Posterior vena cava (tissue), 2 donors: ENCODE measurements around the gene AADACL4. TPM values are rescaled to one million over a fixed set of nuclear protein-coding genes. Genes with fewer than 3 reads are reported as not detected.
"Not testable (repeated sequence)": the region's sequence is repeated elsewhere in the genome, so short reads cannot be mapped to it uniquely, and the experiment has no call there.

ENCODE experiments used
- DNase-seq: peaks from one replicate; pipeline ENCODE4 v3.0.0-alpha.2; 2020; ENCODE audit warnings: low spot score
- intact Hi-C, 2 donors: fragments of 100-400 bp; cut with DNase I; formaldehyde crosslinking; loops; one replicate each; pipeline versions ENCODE4 v1.14.1 to v1.14.2; 2022 to 2023
- total RNA-seq, 2 donors: library from RNA; stranded (reverse); fragmentation: NEBNext Ultra II Directional; extraction: Animal tissue kit (Norgen Biotek cat#: 25700); gene quantifications; one replicate each; pipeline ENCODE4 v1.2.1, GENCODE V29; 2021
- donor health status: DM: yes; HTN: yes; CAD: no.
- donor health status: DM: yes; HTN: yes; CAD: no.

The AADACL4 gene
- total RNA-seq, 2 donors from 2014 or later, result not detected

DNA sequence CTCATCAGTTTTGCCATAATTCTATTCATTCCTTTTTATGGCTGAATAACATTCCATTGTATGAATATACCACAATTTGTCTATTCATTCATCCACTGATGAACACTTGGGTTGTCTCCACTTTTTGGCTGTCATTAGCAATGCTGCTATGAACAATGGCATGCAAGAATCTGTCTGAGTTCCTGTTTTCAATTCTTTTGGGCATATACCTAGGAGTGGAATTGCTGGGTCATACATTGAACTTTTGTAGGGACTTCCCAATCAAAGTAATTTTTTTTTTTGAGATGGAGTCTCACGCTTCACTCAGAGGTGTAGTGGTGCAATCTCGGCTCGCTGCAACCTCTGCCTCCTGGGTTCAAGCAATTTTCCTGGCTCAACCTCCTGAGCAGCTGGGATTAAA, 34.9 kb downstream of the AADACL4 start:
- DNase-seq, result no peak
- intact Hi-C loops, result no loop called here

- intact Hi-C loops, result no loop called here
- no peak for DNase-seq
Observed at GRCh38 chr1:12690156-12690555, 46.3 kb downstream of the AADACL4 start.

GRCh38 chr1:12692967-12693782, 49.3 kb downstream of the AADACL4 start:
- intact Hi-C loops, result no loop called here
- no peak for DNase-seq

DNA sequence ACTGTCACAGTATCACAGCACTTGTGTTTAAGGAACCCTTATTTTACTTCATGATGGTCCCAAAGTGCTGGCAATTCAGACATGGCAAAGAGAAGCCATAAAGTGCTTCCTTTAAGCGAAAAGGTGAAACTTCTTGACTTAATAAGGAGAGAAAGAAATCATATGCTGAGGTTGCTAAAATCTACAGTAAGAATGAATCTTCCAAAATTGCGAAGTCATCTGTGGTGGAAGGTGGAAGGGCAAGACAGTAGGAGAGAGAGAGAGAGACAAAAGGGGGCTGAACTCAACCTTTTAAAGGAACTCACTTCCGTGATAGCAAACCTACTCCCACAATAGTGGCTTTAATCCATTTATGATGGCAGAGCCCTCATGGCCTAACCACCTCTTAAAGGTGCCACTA, 52.8 kb downstream of the AADACL4 start:
- DNase-seq, result no peak

GRCh38 chr1:12697397-12697796, 53.5 kb downstream of the AADACL4 start:
- intact Hi-C loops, result no loop called here
- no peak for DNase-seq

More for the DNA sequence above, 52.8 kb downstream of the AADACL4 start:
- intact Hi-C loops, result no loop called here

DNA sequence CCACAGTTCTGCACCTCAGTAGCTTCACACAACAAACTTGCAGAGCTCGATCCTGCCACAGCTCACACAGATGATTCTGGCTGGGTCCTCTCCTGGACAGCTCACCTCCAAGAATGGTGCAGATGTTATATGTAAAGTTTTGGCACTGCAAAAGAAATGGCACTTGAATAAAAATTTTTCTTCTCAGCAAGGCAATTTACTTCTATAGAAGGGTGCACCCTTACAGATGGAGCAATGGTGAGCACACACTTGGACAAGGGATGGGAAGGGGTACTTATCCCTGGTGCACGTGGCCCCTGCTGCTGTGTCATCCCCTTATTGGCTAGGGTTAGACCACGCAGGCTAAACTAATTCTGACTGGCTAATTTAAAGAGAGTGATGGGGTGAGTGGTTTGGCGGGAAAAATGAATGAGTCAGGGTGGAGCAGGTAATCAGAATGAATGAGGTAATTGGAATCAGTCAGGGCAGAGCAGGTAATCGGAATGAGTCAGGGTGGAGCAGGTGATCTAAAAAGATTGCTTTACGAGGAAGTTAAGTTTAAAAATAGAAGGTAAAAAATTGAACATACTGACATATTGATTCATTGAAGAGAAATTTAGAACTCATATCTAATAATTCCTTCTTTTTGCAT, 60.1 kb downstream of the AADACL4 start:
- no peak for DNase-seq
- intact Hi-C loops, result no loop called here

DNA sequence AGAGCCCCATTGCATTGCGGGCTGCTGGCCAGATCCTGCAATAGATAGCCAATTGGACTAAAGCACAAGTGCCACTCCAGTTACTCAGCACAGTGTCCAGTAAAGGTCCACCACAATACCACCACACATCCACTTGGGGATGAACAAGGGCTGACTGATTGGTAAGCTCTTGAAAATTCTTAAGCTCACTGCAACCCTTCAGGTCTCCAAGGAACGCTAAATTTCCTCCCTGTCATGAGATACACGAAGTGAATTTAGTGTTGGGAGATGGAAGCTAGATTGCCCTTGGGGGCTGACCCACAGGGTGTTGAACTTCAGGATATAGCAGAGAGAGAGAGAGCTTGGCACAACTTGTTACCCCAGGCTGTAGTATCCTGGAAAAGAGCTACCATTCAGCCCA, 62.2 kb downstream of the AADACL4 start:
- no peak for DNase-seq
- intact Hi-C loops, result no loop called here

DNA sequence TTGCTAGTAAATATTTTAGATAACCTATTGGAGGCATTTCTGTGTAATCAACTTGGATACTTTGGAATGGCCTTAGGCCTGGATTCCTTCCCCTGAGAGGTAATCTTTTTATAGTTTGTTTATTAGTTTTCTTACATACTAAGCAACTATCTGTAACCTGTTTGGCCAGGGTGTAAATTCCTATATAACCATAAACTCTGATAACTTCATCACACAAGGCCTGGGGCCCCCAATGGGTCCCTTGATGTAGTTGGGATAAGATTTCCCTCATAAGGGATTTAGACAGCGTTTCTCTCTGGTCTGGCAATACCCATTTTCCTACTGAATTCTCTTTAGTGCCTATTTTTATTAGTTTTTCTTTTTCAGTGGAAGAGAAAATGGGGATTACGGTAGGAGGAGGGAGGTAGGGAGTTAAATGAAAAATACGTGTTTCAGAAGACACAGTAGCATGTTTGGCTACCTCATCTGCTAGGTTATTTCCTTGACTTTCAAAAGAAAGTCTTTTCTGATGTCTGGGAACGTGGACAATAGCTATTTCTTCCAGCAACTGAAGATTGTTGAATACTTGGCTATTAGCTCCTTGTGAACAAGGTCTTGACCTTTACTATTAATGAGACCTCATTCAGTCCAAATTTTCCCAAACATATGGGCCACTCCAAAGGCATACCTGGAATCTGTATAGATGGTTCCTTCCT, 64.7 kb downstream of the AADACL4 start:
- intact Hi-C loops, result no loop called here
- DNase-seq, result no peak

DNA sequence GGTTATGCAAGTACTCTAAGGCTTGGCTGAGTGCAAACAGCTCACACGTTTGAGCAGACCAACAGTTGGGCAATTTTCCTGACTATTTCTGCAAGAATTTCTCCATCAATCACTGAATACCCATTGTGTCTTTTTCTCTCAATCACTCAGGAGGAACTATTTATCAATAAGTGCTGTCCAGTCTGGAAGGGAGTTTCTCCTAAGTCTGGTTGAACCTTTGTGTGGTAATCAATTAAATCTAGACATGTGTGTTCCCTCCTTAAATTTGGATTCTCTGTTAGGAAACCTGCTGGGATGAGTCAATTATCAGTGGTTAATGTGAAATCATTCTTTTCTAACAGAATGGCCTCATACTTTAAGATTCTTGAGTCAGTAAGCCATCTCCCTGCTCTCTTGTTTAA, 65.2 kb downstream of the AADACL4 start:
- no peak for DNase-seq
- intact Hi-C loops, result no loop called here

GRCh38 chr1:12709696-12710095, 65.8 kb downstream of the AADACL4 start:
- intact Hi-C loops, result no loop called here
- no peak for DNase-seq

GRCh38 chr1:12711536-12711935, 67.7 kb downstream of the AADACL4 start:
- intact Hi-C loops, result no loop called here
- no peak for DNase-seq

GRCh38 chr1:12712076-12712475, 68.2 kb downstream of the AADACL4 start:
- no peak for DNase-seq
- intact Hi-C loops, result no loop called here

- intact Hi-C loops, result no loop called here
- DNase-seq, result no peak
Observed at GRCh38 chr1:12712929-12713328, 69.0 kb downstream of the AADACL4 start.

DNA sequence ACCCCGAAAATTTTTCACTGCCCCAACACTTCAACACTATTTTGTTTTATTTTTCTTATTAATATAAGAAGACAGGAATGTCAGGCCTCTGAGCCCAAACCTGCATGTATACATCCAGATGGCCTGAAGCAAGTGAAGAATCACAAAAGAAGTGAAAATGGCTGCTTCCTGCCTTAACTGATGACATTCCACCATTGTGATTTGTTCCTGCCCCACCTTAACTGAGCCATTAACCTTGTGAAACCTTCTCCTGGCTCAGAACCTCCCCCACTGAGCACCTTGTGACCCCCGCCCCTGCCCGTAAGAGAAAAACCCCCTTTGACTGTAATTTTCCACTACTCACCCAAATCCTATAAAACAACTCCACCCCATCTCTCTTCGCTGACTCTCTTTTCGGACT, 69.8 kb downstream of the AADACL4 start:
- intact Hi-C loops, DNase-seq: not testable (repeated sequence)

DNA sequence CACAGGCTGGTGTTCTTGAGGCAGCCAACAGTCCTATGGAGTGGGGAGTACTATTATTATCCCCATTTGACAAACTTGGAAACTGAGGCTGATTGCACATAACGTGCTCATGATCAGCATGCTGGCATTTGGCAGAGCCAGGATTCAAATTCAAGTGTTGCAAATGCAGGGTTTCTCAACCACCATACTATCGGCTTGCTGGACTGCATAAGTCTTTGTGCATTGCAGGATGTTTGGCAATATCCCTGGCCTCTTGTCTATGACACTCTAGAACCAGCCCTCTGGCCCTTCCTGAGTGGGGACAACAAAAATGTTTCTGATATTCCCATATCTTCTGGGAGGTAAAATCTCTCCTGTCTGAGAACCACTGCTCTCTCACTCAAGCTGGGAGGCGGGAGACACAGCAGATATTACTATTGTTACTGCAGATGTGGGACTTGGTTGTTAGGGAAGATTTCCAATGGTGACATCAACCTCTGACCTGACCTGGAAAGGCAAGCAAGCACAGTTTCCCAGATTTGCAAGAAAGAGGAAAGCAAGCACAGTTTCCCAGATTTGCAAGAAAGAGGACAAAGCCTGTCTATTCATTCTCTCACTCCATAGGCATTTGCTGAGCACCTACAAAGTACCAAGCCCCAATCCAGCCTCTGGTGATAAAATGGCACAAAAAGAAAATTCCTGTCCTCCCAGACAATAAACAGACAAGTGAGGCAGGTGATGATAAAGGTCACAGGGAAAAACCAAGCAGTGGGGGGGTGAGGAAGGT, 71.0 kb downstream of the AADACL4 start:
- DNase-seq, result no peak
- intact Hi-C loops, result no loop called here

DNA sequence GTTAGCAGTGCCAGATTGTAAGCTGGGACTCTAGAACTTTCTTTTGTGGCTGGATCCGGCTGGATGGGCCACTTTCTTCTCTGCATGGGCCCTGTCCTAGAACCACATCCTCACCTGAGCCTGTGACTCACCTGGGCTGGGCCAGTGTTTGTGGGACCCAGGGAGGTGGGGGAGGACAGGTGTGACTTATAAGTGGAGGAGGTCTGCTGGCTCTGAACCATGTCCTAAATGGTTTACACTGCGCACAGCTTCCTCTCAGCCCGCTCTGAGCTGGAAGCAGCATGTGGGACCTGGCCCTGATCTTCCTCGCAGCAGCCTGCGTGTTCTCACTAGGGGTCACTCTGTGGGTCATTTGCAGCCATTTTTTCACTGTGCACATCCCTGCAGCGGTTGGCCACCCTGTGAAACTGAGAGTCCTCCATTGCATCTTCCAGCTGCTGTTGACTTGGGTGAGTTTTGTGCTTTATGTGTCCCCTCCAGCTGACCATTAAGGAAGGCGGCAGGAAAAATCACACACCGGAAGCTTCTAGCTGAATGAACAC, 72.1 kb downstream of the AADACL4 start, which contains the start of gene AADACL3:
TSS of gene AADACL3 (plus strand) at position 215 of the 542 bp plus-strand sequence. CDS start at position 282, 67 bp downstream.
- intact Hi-C loops, result no loop called here
- DNase-seq, result no peak
